Neural cell (in vitro differentiated cells): ENCODE data around the gene HMCN2. TPM values are rescaled to one million over a fixed set of nuclear protein-coding genes. Genes with fewer than 3 reads are reported as not detected.

Experiments
- H2AFZ ChIP-seq: fragments of 200-600, 300-800 bp; sonication (generic), shearing (Covaris generic); 2 replicates; pipeline ENCODE4 v1.6.0; 2014; ENCODE audit warnings: low read depth, mild to moderate bottlenecking, antibody characterized with exemption, low read length, moderate library complexity
- H3F3A ChIP-seq: fragments of 200-600 bp; shearing (Covaris generic); 2 replicates; pipeline ENCODE4 v1.6.1; 2016; ENCODE audit warnings: mild to moderate bottlenecking, moderate library complexity, mixed read lengths, antibody characterized with exemption, low read length; ENCODE audit not compliant: insufficient read depth, poor library complexity, severe bottlenecking
- H3K27ac ChIP-seq: fragments of 200-600, 300-800 bp; sonication (generic), shearing (Covaris generic); 2 replicates; pipeline ENCODE4 v1.5.1; 2014; ENCODE audit warnings: mild to moderate bottlenecking, low read length, moderate library complexity
- H3K27me3 ChIP-seq: fragments of 300-800, 200-600 bp; sonication (generic), shearing (Covaris generic); 2 replicates; pipeline ENCODE4 v1.6.0; 2014; ENCODE audit warnings: mild to moderate bottlenecking, low read depth, low read length, moderate library complexity; ENCODE audit not compliant: insufficient read depth
- H3K36me3 ChIP-seq: fragments of 300-800, 200-600 bp; sonication (generic), shearing (Covaris generic); 2 replicates; pipeline ENCODE4 v1.5.1; 2014; ENCODE audit warnings: mild to moderate bottlenecking, antibody characterized with exemption, low read length, moderate library complexity; ENCODE audit not compliant: insufficient read depth
- H3K4me2 ChIP-seq: fragments of 300-800, 200-600 bp; sonication (generic), shearing (Covaris generic); 2 replicates; pipeline ENCODE4 v1.6.0; 2014; ENCODE audit warnings: mild to moderate bottlenecking, low read length
- H3K4me3 ChIP-seq: fragments of 300-800, 200-600 bp; sonication (generic), shearing (Covaris generic); 2 replicates; pipeline ENCODE4 v1.5.1; 2014; ENCODE audit warnings: mild to moderate bottlenecking, low read length, moderate library complexity
- H3K79me2 ChIP-seq: fragments of 200-600 bp; shearing (Covaris generic); replicated peaks from 2 replicates; pipeline ENCODE4 v1.6.0; 2014; ENCODE audit warnings: mild to moderate bottlenecking, low read length, moderate library complexity; ENCODE audit not compliant: insufficient read depth
- H3K9ac ChIP-seq: fragments of 300-800, 200-600 bp; sonication (generic), shearing (Covaris generic); 2 replicates; pipeline ENCODE4 v1.6.1; 2016; ENCODE audit warnings: mild to moderate bottlenecking, low read length, mixed read lengths
- H3K9me2 ChIP-seq: fragments of 200-600 bp; shearing (Covaris generic); 2 replicates; pipeline ENCODE4 v1.6.1; 2016; ENCODE audit warnings: mild to moderate bottlenecking, low read length, mixed read lengths; ENCODE audit not compliant: insufficient read depth
- H3K9me3 ChIP-seq: fragments of 200-600, 300-800 bp; sonication (generic), shearing (Covaris generic); 2 replicates; pipeline ENCODE4 v1.6.1; 2016; ENCODE audit warnings: mild to moderate bottlenecking, mixed run types, low read length, moderate library complexity, mixed read lengths
- H4K20me1 ChIP-seq: fragments of 200-600 bp; shearing (Covaris generic); 2 replicates; pipeline ENCODE4 v1.6.1; 2016; ENCODE audit warnings: mild to moderate bottlenecking, mixed run types; ENCODE audit not compliant: insufficient read depth
- EP300 ChIP-seq: fragments of 450-650 bp; conservative IDR thresholded peaks from 2 replicates; pipeline ENCODE4 v1.6.1; 2014; ENCODE audit warnings: antibody characterized with exemption, mild to moderate bottlenecking, moderate library complexity; ENCODE audit not compliant: poor library complexity, severe bottlenecking
- EZH2 ChIP-seq: fragments of 200-600, 300-800 bp; shearing (Covaris generic), sonication (generic); IDR thresholded peaks from 2 replicates; pipeline ENCODE4 v1.6.1; 2014; ENCODE audit warnings: antibody characterized with exemption, low read length, borderline replicate concordance, mild to moderate bottlenecking; ENCODE audit not compliant: insufficient read depth, poor library complexity, severe bottlenecking
- MXI1 ChIP-seq: fragments of 450-650 bp; conservative IDR thresholded peaks from 2 replicates; pipeline ENCODE4 v1.6.1; 2014; ENCODE audit warnings: antibody characterized with exemption, mild to moderate bottlenecking; ENCODE audit not compliant: poor library complexity, severe bottlenecking
- POLR2AphosphoS5 ChIP-seq: IDR thresholded peaks from 2 replicates; pipeline ENCODE4 v1.6.1; 2012
- RAD21 ChIP-seq: fragments of 450-650 bp; conservative IDR thresholded peaks from 2 replicates; pipeline ENCODE4 v1.6.1; 2014; ENCODE audit warnings: antibody characterized with exemption, mild to moderate bottlenecking, moderate library complexity
- SMC3 ChIP-seq: fragments of 450-650 bp; conservative IDR thresholded peaks from 2 replicates; pipeline ENCODE4 v1.6.1; 2014; ENCODE audit warnings: antibody characterized with exemption, mild to moderate bottlenecking, moderate library complexity; ENCODE audit not compliant: poor library complexity
- TAF1 ChIP-seq: IDR thresholded peaks from 2 replicates; pipeline ENCODE4 v1.6.1; 2012; ENCODE audit warnings: low read depth
- polyA plus RNA-seq: library from polyadenylated mRNA; depleted of rRNA; stranded (reverse); fragments of >200 nt; gene quantifications from 2 replicates; pipeline ENCODE4 v1.2.3, GENCODE V29; 2014
- TF ChIP-seq, protein P1 (sequence below): IDR thresholded peaks from 2 replicates; pipeline ENCODE4 v1.6.1; 2012; ENCODE audit warnings: borderline replicate concordance
- TF ChIP-seq, protein P2 (sequence below): fragments of 450-650 bp; IDR thresholded peaks from 2 replicates; pipeline ENCODE4 v1.5.1; 2014; ENCODE audit warnings: antibody characterized with exemption, mild to moderate bottlenecking, moderate library complexity; ENCODE audit not compliant: poor library complexity, severe bottlenecking

Gene HMCN2
- polyA plus RNA-seq, 1 donor from 2014 or later, result 1.7 TPM

DNA sequence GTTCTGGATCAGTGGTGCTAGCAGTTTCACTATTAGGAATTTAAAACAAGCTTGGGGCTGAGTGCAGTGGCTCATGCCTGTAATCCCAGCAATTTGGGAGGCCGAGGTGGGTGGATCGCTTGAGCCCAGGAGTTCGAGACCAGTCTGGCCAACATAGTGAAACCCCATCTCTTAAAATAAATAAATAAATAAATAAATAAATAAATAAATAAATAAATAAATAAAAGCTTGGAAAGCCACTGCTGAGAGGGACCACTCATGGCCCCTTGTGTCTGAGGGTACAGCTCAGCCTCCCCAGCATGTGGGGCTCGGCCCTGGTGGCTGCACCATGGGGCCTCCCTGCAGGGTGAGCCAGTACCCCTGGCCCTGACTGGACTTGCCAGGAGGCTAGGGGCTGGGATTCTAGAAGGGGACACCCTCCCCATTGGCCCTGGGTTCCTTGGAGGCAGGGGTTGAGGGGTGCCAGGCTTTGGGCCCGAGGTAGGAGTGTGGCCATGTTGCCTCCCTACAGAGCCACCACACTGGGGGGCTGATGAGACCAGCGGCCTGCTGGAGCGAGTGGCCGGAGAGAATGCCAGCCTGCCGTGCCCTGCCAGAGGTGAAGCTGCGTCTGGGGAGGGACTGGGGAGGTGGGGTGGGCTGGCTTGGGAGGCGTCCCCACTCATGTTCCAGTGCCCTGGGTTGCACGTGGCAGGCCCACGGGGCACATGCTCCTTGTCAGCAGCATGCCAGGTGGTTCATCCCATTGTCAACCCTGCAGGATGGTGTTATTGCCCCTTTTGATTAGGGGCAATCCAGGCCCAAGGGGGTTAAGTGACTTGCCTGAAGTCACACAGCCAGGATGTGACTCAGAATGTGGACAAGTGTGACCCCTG is 76.5 kb downstream of the HMCN2 start:
- Histone ChIP-seq H3K9me3 (no peaks in the 10 kb centered on the region), H2AFZ (no peak overlapping the region), H4K20me1 (no peaks in the 10 kb centered on the region), H3K9ac (no peak overlapping the region), H3K4me3 (no peak overlapping the region), H3K9me2 (no peaks in the 10 kb centered on the region), H3K79me2 (no peaks in the 10 kb centered on the region), H3K36me3 (no peaks in the 10 kb centered on the region), H3K27me3 (no peaks in the 10 kb centered on the region), H3F3A (no peaks in the 10 kb centered on the region), H3K4me2 (no peak overlapping the region), H3K27ac (no peak overlapping the region)
- TF ChIP-seq RAD21 (no peak), EP300 (no peak), TAF1 (no peak), SMC3 (no peak), POLR2AphosphoS5 (no peak), MXI1 (no peak), EZH2 (no peak)
- TF ChIP-seq, protein P1, sequence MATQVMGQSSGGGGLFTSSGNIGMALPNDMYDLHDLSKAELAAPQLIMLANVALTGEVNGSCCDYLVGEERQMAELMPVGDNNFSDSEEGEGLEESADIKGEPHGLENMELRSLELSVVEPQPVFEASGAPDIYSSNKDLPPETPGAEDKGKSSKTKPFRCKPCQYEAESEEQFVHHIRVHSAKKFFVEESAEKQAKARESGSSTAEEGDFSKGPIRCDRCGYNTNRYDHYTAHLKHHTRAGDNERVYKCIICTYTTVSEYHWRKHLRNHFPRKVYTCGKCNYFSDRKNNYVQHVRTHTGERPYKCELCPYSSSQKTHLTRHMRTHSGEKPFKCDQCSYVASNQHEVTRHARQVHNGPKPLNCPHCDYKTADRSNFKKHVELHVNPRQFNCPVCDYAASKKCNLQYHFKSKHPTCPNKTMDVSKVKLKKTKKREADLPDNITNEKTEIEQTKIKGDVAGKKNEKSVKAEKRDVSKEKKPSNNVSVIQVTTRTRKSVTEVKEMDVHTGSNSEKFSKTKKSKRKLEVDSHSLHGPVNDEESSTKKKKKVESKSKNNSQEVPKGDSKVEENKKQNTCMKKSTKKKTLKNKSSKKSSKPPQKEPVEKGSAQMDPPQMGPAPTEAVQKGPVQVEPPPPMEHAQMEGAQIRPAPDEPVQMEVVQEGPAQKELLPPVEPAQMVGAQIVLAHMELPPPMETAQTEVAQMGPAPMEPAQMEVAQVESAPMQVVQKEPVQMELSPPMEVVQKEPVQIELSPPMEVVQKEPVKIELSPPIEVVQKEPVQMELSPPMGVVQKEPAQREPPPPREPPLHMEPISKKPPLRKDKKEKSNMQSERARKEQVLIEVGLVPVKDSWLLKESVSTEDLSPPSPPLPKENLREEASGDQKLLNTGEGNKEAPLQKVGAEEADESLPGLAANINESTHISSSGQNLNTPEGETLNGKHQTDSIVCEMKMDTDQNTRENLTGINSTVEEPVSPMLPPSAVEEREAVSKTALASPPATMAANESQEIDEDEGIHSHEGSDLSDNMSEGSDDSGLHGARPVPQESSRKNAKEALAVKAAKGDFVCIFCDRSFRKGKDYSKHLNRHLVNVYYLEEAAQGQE, result no peak
- TF ChIP-seq, protein P2, sequence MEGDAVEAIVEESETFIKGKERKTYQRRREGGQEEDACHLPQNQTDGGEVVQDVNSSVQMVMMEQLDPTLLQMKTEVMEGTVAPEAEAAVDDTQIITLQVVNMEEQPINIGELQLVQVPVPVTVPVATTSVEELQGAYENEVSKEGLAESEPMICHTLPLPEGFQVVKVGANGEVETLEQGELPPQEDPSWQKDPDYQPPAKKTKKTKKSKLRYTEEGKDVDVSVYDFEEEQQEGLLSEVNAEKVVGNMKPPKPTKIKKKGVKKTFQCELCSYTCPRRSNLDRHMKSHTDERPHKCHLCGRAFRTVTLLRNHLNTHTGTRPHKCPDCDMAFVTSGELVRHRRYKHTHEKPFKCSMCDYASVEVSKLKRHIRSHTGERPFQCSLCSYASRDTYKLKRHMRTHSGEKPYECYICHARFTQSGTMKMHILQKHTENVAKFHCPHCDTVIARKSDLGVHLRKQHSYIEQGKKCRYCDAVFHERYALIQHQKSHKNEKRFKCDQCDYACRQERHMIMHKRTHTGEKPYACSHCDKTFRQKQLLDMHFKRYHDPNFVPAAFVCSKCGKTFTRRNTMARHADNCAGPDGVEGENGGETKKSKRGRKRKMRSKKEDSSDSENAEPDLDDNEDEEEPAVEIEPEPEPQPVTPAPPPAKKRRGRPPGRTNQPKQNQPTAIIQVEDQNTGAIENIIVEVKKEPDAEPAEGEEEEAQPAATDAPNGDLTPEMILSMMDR, result no peak

DNA sequence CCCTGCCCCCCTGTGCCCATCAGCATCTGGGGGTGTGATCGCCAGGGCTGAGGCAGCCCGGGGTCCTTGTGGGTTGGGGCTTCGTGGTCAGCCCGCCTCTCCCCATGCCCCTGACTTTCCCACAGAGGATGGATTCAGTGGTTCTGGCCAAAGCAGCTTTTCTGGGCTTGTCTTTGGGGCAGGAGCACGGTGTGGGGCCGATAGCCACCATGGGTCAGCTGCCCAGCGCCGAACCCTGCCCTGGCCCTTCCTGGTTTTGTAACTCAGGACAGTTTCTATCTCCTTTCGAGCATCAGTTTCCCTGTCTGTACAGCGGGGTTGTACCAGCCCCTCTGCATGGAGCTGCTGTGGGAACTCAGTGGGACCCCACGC is 77.1 kb downstream of the HMCN2 start:
- no peak overlapping the region for H3K4me3 ChIP-seq
- no peaks in the 10 kb centered on the region for H3K36me3 ChIP-seq
- no peaks in the 10 kb centered on the region for H3F3A ChIP-seq
- no peak overlapping the region for H2AFZ ChIP-seq
- H3K9ac ChIP-seq, result no peak overlapping the region
- no peak for TF ChIP-seq EZH2
- TF ChIP-seq POLR2AphosphoS5, result no peak
- no peak for TF ChIP-seq EP300
- no peak for TF ChIP-seq SMC3
- no peak for TF ChIP-seq TAF1
- TF ChIP-seq, protein P2, result no peak
- TF ChIP-seq, protein P1, result no peak
- no peak for TF ChIP-seq MXI1
- TF ChIP-seq RAD21, result no peak
- no peaks in the 10 kb centered on the region for H4K20me1 ChIP-seq
- H3K9me3 ChIP-seq, result no peaks in the 10 kb centered on the region
- H3K27ac ChIP-seq, result no peak overlapping the region
- H3K9me2 ChIP-seq, result no peaks in the 10 kb centered on the region
- H3K27me3 ChIP-seq, result no peaks in the 10 kb centered on the region
- no peak overlapping the region for H3K4me2 ChIP-seq
- no peaks in the 10 kb centered on the region for H3K79me2 ChIP-seq
